ENCODE measurements around the gene ANKRD63. TPM values are rescaled to one million over a fixed set of nuclear protein-coding genes. Genes with fewer than 3 reads are reported as not detected.

The ANKRD63 gene
- polyA plus RNA-seq, 3 donors: not detected

GRCh38 chr15:40286794-40287193 is 3.9 kb upstream of the ANKRD63 start:
- Histone ChIP-seq H3K79me2 (ENCODE audit: insufficient read depth, low read length) (no peaks in the 10 kb centered on the region), H4K20me1 (ENCODE audit: insufficient read depth, low read length) (peaks cover 86% of the 10 kb centered on the region), H3K4me3 (replicated peaks in 1 of 3; ENCODE audit: low read depth in 2 of 3, low read length in 3 of 3) (no peak overlapping the region), H3K27ac (ENCODE audit: low read depth in 1 of 2, low read length in 2 of 2) (no peak overlapping the region), H3K9ac (ENCODE audit: insufficient read depth, low read length, poor library complexity, severe bottlenecking) (no peak overlapping the region), H3K27me3 (ENCODE audit: control insufficient read depth in 2 of 2, insufficient read depth in 2 of 2, low read length in 2 of 2) (peaks cover 0 to 15% of the 10 kb centered on the region in 2 donors), H3K36me3 (replicated peaks in 1 of 2; ENCODE audit: control insufficient read depth in 1 of 2, insufficient read depth in 2 of 2, low read length in 2 of 2) (peaks cover 50 to 70% of the 10 kb centered on the region in 2 donors), H3K4me2 (replicated peaks; ENCODE audit: extremely low read depth, low read length, poor library complexity, severe bottlenecking) (no peak overlapping the region), H2AFZ (ENCODE audit: insufficient read depth, low read depth, low read length, poor library complexity, severe bottlenecking) (no peak overlapping the region), H3K9me3 (replicated peaks in 1 of 2; ENCODE audit: control insufficient read depth in 1 of 2, insufficient read depth in 1 of 2, low read length in 2 of 2) (no peaks in the 10 kb centered on the region), H3K4me1 (ENCODE audit: control insufficient read depth in 1 of 2, insufficient read depth in 2 of 2, low read length in 2 of 2) (peaks cover 23 to 46% of the 10 kb centered on the region in 2 donors)
- DNase-seq: no peak
- intact Hi-C loops (cut with micrococcal nuclease): no loop called here
- H3K4me1 Mint-ChIP-seq: peaks cover 34% of the 10 kb centered on the region
- 83% methylated on average over 6 of the region's 7 CpGs for WGBS (ENCODE audit: insufficient coverage)
- H3K9me3 Mint-ChIP-seq: peaks cover 0 to 6% (median 0%) of the 10 kb centered on the region in 7 donors
- H3K27me3 Mint-ChIP-seq (ENCODE audit: low read depth in 3 of 3): peaks cover 13 to 28% (median 16%) of the 10 kb centered on the region in 3 donors
- no peak overlapping the region for H3K27ac Mint-ChIP-seq
- TF ChIP-seq CTCF (IDR thresholded peaks at IDR 0.05): no peak
- H3K36me3 Mint-ChIP-seq: peaks cover 51 to 76% of the 10 kb centered on the region in 2 donors
- H3K4me3 Mint-ChIP-seq: no peak overlapping the region

GRCh38 chr15:40286061-40286532 is 3.2 kb upstream of the ANKRD63 start:
- Histone ChIP-seq H4K20me1 (ENCODE audit: insufficient read depth, low read length) (peaks cover 79% of the 10 kb centered on the region), H3K36me3 (replicated peaks in 1 of 2; ENCODE audit: control insufficient read depth in 1 of 2, insufficient read depth in 2 of 2, low read length in 2 of 2) (peaks cover 45 to 63% of the 10 kb centered on the region in 2 donors), H3K4me3 (replicated peaks in 1 of 3; ENCODE audit: low read depth in 2 of 3, low read length in 3 of 3) (no peak overlapping the region), H3K4me1 (ENCODE audit: control insufficient read depth in 1 of 2, insufficient read depth in 2 of 2, low read length in 2 of 2) (peaks cover 26 to 51% of the 10 kb centered on the region in 2 donors), H3K9me3 (replicated peaks in 1 of 2; ENCODE audit: control insufficient read depth in 1 of 2, insufficient read depth in 1 of 2, low read length in 2 of 2) (no peaks in the 10 kb centered on the region), H2AFZ (ENCODE audit: insufficient read depth, low read depth, low read length, poor library complexity, severe bottlenecking) (no peak overlapping the region), H3K4me2 (replicated peaks; ENCODE audit: extremely low read depth, low read length, poor library complexity, severe bottlenecking) (no peak overlapping the region), H3K27ac (ENCODE audit: low read depth in 1 of 2, low read length in 2 of 2) (peak overlapping the region; percentile 0 to 59), H3K79me2 (ENCODE audit: insufficient read depth, low read length) (no peaks in the 10 kb centered on the region), H3K27me3 (ENCODE audit: control insufficient read depth in 2 of 2, insufficient read depth in 2 of 2, low read length in 2 of 2) (peaks cover 4 to 20% of the 10 kb centered on the region in 2 donors), H3K9ac (ENCODE audit: insufficient read depth, low read length, poor library complexity, severe bottlenecking) (no peak overlapping the region)
- Mint-ChIP-seq H3K27ac (peak overlapping the region in 5 of 7 donors; percentile 58 to 83 (median 70)), H3K4me1 (peaks cover 34% of the 10 kb centered on the region), H3K9me3 (peaks cover 0 to 8% (median 0%) of the 10 kb centered on the region in 7 donors), H3K4me3 (no peak overlapping the region), H3K36me3 (peaks cover 49 to 70% of the 10 kb centered on the region in 2 donors), H3K27me3 (ENCODE audit: low read depth in 3 of 3) (peaks cover 14 to 34% (median 21%) of the 10 kb centered on the region in 3 donors)
- no peak for TF ChIP-seq CTCF (IDR thresholded peaks at IDR 0.05)
- intact Hi-C loops (cut with micrococcal nuclease): no loop called here
- WGBS (ENCODE audit: insufficient coverage): 91% methylated on average over 5 of the region's 7 CpGs
- DNase-seq: no peak

Data from CD14-positive monocyte (primary cell).